GM12891 (cell line): ENCODE data around the gene SIAH1. TPM values are rescaled to one million over a fixed set of nuclear protein-coding genes. Genes with fewer than 3 reads are reported as not detected.

Experiments
- DNase-seq: peaks from one replicate; pipeline ENCODE4 v3.0.0; 2011; ENCODE audit warnings: low spot score; ENCODE audit not compliant: insufficient read length
- FAIRE-seq: peaks from 2 replicates; lab custom pipeline; 2011; peaks lifted over from hg19 to GRCh38; lab: Jason Lieb, UNC
- PAX5 ChIP-seq: IDR thresholded peaks from 2 replicates; pipeline ENCODE4 v1.6.1; 2011; ENCODE audit warnings: low read length, moderate library complexity, mild to moderate bottlenecking; ENCODE audit not compliant: insufficient read depth, severe bottlenecking
- POLR2A ChIP-seq: IDR thresholded peaks from 2 replicates; pipeline ENCODE4 v1.6.1; 2011; ENCODE audit warnings: low read depth, low read length, control low read depth
- POLR2AphosphoS5 ChIP-seq: IDR thresholded peaks from 2 replicates; pipeline ENCODE4 v1.6.1; 2011; ENCODE audit warnings: low read depth, low read length, control low read depth
- POU2F2 ChIP-seq: IDR thresholded peaks from 2 replicates; pipeline ENCODE4 v1.6.1; 2011; ENCODE audit warnings: low read depth, mild to moderate bottlenecking, control low read depth, low read length, moderate library complexity
- SPI1 ChIP-seq: IDR thresholded peaks from 2 replicates; pipeline ENCODE4 v1.6.1; 2011; ENCODE audit warnings: low read depth, low read length, control low read depth
- TAF1 ChIP-seq: IDR thresholded peaks from 2 replicates; pipeline ENCODE4 v1.6.1; 2011; ENCODE audit warnings: low read depth, low read length, control low read depth
- polyA plus RNA-seq: library from polyadenylated mRNA; unstranded; fragments of >200 nt; gene quantifications from one replicate; pipeline ENCODE4 v1.2.1, GENCODE V29; 2012; ENCODE audit warnings: low read depth, missing spikeins, inconsistent platforms; ENCODE audit not compliant: missing spikeins

The SIAH1 gene, protein sequence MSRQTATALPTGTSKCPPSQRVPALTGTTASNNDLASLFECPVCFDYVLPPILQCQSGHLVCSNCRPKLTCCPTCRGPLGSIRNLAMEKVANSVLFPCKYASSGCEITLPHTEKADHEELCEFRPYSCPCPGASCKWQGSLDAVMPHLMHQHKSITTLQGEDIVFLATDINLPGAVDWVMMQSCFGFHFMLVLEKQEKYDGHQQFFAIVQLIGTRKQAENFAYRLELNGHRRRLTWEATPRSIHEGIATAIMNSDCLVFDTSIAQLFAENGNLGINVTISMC
- polyA plus RNA-seq, result 6.0 TPM

GRCh38 chr16:48385253-48386150 is at the start of gene SIAH1:
TSS of gene SIAH1 (minus strand) at chr16:48385413. CDS start at chr16:48362428, 22,985 bp downstream.
- no peak for TF ChIP-seq SPI1
- TF ChIP-seq POLR2A, result peak; percentile 71; the same call in 1 of the 2 replicates
- TF ChIP-seq TAF1, result peak; percentile 50
- peak; percentile 76 for TF ChIP-seq POLR2AphosphoS5
- DNase-seq (peak; percentile 86), FAIRE-seq (peak; percentile 93)

DNA sequence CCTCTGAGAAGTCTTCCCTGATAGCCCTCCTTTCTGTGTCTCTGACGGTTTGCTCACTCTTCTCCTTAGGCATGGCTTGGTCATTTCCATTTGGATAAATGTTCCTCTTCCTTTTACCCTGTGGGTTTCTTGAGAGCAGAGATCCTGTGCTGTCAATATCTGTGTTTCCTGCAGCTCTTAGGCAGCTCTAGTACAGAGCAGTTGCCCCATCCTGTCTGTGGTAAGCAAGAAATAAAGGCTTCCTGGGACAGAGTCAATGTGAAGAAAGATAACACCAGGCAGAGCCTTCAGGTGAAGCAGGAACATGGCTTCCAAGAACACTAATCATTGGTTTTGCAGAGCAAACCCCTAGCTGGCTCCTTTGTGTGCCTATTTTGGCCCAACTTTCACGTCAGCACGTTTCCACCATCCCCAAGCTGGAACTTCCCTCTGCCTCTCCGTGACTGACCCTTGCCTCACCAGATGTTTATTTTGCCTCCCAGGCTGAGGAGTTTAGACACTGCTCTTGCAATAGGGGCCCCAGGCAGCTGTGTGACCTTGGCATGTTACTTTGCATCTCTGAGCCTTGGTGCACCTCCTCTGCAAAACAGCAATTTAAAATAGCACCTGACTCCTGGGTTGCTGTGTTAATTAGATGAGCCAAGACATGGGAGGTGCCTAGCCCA is 49.6 kb upstream of the SIAH1 start:
- TF ChIP-seq SPI1, result no peak
- no peak for TF ChIP-seq POU2F2
- no peak for TF ChIP-seq PAX5
- no peak for TF ChIP-seq POLR2A
- TF ChIP-seq POLR2AphosphoS5, result no peak
- no peak for TF ChIP-seq TAF1
- no peak for DNase-seq
- FAIRE-seq, result peak; percentile 66

DNA sequence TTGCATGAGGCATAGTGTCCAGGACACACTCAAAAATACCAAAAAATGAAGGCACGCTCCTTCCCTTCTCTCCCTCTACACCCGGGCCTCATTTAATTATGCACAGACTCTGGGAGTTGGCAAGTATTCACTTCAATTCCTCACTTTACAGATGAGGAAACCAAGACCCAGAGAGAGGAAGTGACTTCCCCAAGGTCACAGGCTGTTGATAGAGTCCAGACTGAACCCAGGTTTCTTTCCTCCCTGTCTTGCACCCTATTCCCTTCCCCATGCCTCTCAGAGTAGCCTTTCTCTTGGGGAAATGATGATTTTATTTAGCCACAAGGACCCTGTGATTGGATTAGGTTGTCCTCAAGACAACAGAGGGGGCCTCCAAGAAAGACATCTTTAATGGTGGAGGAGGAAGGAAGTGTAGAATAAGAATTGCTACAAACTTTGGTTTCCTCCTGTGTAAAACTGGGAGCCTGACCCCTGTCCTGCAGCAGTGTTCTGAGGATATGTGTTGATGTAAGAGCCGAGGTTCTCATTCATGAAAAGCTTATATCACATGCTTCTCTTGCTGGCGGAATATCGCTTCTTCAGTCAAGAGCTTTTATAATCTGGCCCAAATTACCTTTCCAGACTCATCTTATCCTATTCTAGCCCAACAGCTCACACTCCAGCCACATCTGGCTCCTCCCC is 48.8 kb upstream of the SIAH1 start:
- TF ChIP-seq SPI1 (peak; percentile 42; the same call in 1 of the 2 replicates), POLR2A (no peak)
- DNase-seq, result no peak
- FAIRE-seq, result no peak

GRCh38 chr16:48433116-48433849 is 48.1 kb upstream of the SIAH1 start:
- TF ChIP-seq SPI1 (no peak), PAX5 (no peak), POLR2A (no peak), POU2F2 (no peak), TAF1 (no peak), POLR2AphosphoS5 (no peak)
- no peak for DNase-seq
- FAIRE-seq, result no peak

DNA sequence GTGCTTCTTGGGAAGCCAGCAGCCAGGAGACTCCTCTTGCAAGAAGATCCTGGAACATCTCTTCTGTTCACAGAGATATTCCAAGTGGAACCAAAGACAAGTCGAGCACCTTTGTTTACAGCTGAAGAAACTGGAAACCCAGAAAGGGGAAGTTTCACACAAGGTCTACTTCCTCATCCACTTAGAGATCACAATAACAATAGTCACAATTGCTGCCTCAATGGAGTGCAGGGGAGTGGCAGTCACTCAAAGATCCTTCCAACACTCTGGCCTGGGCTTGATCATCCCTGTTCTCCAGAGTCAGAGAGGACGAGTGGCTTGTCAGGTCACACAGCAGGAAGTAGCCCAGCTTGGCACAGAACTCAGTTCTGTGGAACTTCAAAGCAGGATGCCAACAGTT is 46.9 kb upstream of the SIAH1 start:
- FAIRE-seq (peak; percentile 87), DNase-seq (peak; percentile 31)

DNA sequence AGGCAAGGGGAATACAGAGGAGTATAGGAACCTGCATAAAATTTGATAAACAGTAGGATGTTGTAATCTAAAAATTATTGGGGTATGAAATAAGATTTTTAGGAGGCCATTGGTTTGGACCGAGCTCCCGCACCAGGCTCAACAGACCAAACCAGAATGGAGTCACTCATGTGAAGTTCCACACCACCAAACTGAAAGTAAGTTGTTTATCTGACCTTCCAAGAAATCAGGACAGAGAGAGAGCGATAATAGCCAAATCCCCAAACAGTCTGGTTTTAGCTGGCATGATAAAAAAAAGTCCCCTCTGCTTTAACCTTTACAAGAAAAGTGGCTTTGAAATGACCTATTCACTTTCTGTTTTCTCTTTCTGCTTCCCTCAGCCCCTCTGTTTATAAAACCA is 45.7 kb upstream of the SIAH1 start:
- TF ChIP-seq POLR2AphosphoS5 (no peak), TAF1 (no peak), PAX5 (no peak), POLR2A (no peak), POU2F2 (no peak), SPI1 (no peak)
- DNase-seq, result no peak
- FAIRE-seq, result peak; percentile 64

More for the DNA sequence above, 46.9 kb upstream of the SIAH1 start:
- TF ChIP-seq POU2F2 (no peak), POLR2A (no peak), POLR2AphosphoS5 (no peak), PAX5 (no peak), TAF1 (no peak), SPI1 (peak; percentile 78)

DNA sequence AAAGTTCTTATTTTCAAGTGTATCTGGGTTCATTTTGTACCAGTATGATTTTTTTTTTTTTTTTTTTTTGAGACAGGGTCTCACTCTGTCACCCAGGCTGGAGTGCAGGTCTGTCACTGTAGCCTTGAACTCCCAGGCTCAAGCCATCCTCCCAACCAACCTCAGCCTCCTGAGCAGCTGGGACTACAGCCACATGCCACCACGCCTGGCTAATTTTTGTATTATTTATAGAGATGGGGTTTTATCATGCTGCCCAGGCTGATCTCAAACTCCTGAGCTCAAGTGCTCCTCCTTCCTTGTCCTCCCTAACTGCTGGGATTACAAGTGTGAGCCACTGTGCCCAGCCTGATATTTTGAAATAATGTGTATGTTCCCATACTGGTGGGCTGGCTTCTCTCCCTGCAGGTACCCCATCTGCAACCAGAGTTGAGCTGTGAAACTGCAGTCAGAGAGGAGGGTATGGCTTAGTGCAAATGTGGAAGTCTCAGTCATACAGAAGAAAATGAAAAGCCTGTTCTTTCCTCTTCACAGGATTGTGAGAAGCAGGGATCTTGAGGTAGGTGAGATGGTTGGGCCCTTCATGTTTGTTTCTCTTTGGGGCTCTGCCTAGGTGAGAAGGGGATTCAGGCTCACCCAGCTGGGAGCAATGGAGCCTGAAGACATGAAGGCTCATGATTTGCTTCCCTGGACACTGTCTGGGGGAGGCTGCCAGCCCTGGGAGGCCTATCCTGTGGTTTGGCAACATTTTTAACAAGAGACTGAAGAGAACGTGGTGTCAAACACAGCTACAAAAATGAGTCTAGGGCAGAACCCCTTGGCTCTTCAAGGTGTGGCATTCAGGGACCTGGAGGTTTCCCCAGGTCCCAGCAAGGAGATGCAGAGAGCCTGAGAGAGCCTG is 41.3 kb upstream of the SIAH1 start:
- no peak for DNase-seq
- FAIRE-seq, result no peak
- TF ChIP-seq POLR2AphosphoS5 (no peak), POLR2A (no peak), POU2F2 (no peak), SPI1 (no peak), TAF1 (no peak), PAX5 (no peak)

- DNase-seq (no peak), FAIRE-seq (no peak)
- TF ChIP-seq POLR2AphosphoS5 (no peak), SPI1 (no peak), TAF1 (no peak), POLR2A (no peak), PAX5 (no peak), POU2F2 (no peak)
These were observed 37.3 kb upstream of the SIAH1 start for GRCh38 chr16:48422537-48422936.
